Fibroblast of lung (primary cell): ENCODE measurements around the gene CMTM1. TPM values are rescaled to one million over a fixed set of nuclear protein-coding genes. Genes with fewer than 3 reads are reported as not detected.

ENCODE experiments used
- DNase-seq, 2 donors: peaks; one replicate each; pipeline versions ENCODE4 v3.0.0 to v3.0.0-alpha.2; 2010; ENCODE audit warnings: low read depth in 2 of 2
- H2AFZ ChIP-seq: 2 replicates; pipeline ENCODE4 v1.5.1; 2012; ENCODE audit warnings: low read length, control low read depth, inconsistent platforms
- H3K27ac ChIP-seq: 2 replicates; pipeline ENCODE4 v1.5.1; 2011; ENCODE audit warnings: low read length, control low read depth; ENCODE audit not compliant: insufficient read depth
- H3K27me3 ChIP-seq: 2 replicates; pipeline ENCODE4 v1.5.1; 2011; ENCODE audit warnings: mild to moderate bottlenecking, low read length; ENCODE audit not compliant: control insufficient read depth, insufficient read depth
- H3K36me3 ChIP-seq: 2 replicates; pipeline ENCODE4 v1.5.1; 2011; ENCODE audit warnings: low read length; ENCODE audit not compliant: control insufficient read depth, insufficient read depth
- H3K4me1 ChIP-seq: 2 replicates; pipeline ENCODE4 v1.5.1; 2011; ENCODE audit warnings: low read length; ENCODE audit not compliant: control insufficient read depth, insufficient read depth; ENCODE audit errors: extremely low read depth
- H3K4me2 ChIP-seq: 2 replicates; pipeline ENCODE4 v1.5.1; 2011; ENCODE audit warnings: low read length, control low read depth; ENCODE audit not compliant: insufficient read depth; ENCODE audit errors: extremely low read depth
- H3K4me3 ChIP-seq, 4 experiments: fragments of 200-600 bp in 1 of 4; sonication (generic) in 1 of 4; replicated peaks in 1 of 4; 2 replicates each; pipeline ENCODE4 v1.5.1; 2011 to 2016; ENCODE audit warnings: low read length in 4 of 4, low read depth in 3 of 4, mild to moderate bottlenecking in 3 of 4, control low read depth in 2 of 4, inconsistent platforms in 1 of 4, mixed read lengths in 1 of 4; ENCODE audit not compliant: insufficient read depth in 1 of 4; ENCODE audit errors: control extremely low read depth in 1 of 4
- H3K79me2 ChIP-seq: 2 replicates; pipeline ENCODE4 v1.5.1; 2012; ENCODE audit warnings: mild to moderate bottlenecking, low read length, inconsistent platforms; ENCODE audit not compliant: control insufficient read depth, insufficient read depth
- H3K9ac ChIP-seq: 2 replicates; pipeline ENCODE4 v1.5.1; 2011; ENCODE audit warnings: mild to moderate bottlenecking, low read length, control low read depth; ENCODE audit not compliant: insufficient read depth
- H3K9me3 ChIP-seq: 2 replicates; pipeline ENCODE4 v1.5.1; 2012; ENCODE audit warnings: low read depth, low read length; ENCODE audit not compliant: control insufficient read depth, insufficient read depth
- H4K20me1 ChIP-seq: 2 replicates; pipeline ENCODE4 v1.5.1; 2011; ENCODE audit warnings: low read length; ENCODE audit not compliant: control insufficient read depth, insufficient read depth; ENCODE audit errors: extremely low read depth
- CTCF ChIP-seq, 2 donors: IDR thresholded peaks in 1 of 2; conservative IDR thresholded peaks in 1 of 2; 1 replicate in 1 of 2; 2 replicates in 1 of 2; pipeline ENCODE4 v1.5.1; 2011 to 2012; ENCODE audit warnings: low read length in 2 of 2, control low read depth in 1 of 2, inconsistent platforms in 1 of 2, low read depth in 1 of 2, mild to moderate bottlenecking in 1 of 2
- EZH2 ChIP-seq: IDR thresholded peaks from 2 replicates; pipeline ENCODE4 v1.5.1; 2012; ENCODE audit warnings: low read length, control low read depth, mild to moderate bottlenecking; ENCODE audit errors: missing control alignments
- polyA plus RNA-seq, 2 donors: library from polyadenylated mRNA; depleted of rRNA in 1 of 2; stranded (reverse) in 1 of 2; unstranded in 1 of 2; fragments of >200 nt; gene quantifications; 2 replicates each; pipeline ENCODE4 v1.2.1, GENCODE V29; 2011 to 2012; ENCODE audit warnings: missing spikeins in 1 of 2
- total RNA-seq: library from RNA; depleted of rRNA; stranded (reverse); fragments of >200 nt; gene quantifications from 2 replicates; pipeline ENCODE4 v1.2.1, GENCODE V29; 2014

CMTM1 gene
- total and polyA plus RNA-seq, 2 donors (not counting 1 experiment from before 2014, with no cell fraction given), result 0.99 to 1.5 TPM

GRCh38 chr16:66568355-66568754, 2.1 kb downstream of the CMTM1 start:
- H3K4me3 ChIP-seq, result no peak overlapping the region
- peak; percentile 33 to 59 for DNase-seq
- H3K79me2 ChIP-seq, result no peaks in the 10 kb centered on the region
- H3K4me2 ChIP-seq, result no peak overlapping the region
- H3K9me3 ChIP-seq, result no peaks in the 10 kb centered on the region
- no peak for TF ChIP-seq CTCF (conservative IDR thresholded peaks at IDR 0.05 in 1 of 2, IDR thresholded peaks at IDR 0.05 in 1 of 2; ENCODE audit: low read depth in 1 of 2, low read length in 2 of 2)
- no peak for TF ChIP-seq EZH2
- H3K27ac ChIP-seq, result no peak overlapping the region
- H3K36me3 ChIP-seq, result peaks cover 7% of the 10 kb centered on the region
- no peaks in the 10 kb centered on the region for H3K27me3 ChIP-seq
- H3K9ac ChIP-seq, result no peak overlapping the region
- H3K4me1 ChIP-seq, result peaks cover 7% of the 10 kb centered on the region
- H2AFZ ChIP-seq, result no peak overlapping the region
- H4K20me1 ChIP-seq, result no peaks in the 10 kb centered on the region

GRCh38 chr16:66569131-66569530, 2.9 kb downstream of the CMTM1 start:
- Histone ChIP-seq H3K4me2 (no peak overlapping the region), H2AFZ (no peak overlapping the region), H3K9ac (no peak overlapping the region), H4K20me1 (no peaks in the 10 kb centered on the region), H3K4me3 (no peak overlapping the region), H3K79me2 (no peaks in the 10 kb centered on the region), H3K9me3 (no peaks in the 10 kb centered on the region), H3K36me3 (peaks cover 7% of the 10 kb centered on the region), H3K27ac (no peak overlapping the region), H3K4me1 (peaks cover 7% of the 10 kb centered on the region), H3K27me3 (no peaks in the 10 kb centered on the region)
- no peak for TF ChIP-seq EZH2
- TF ChIP-seq CTCF (conservative IDR thresholded peaks at IDR 0.05 in 1 of 2, IDR thresholded peaks at IDR 0.05 in 1 of 2; ENCODE audit: low read depth in 1 of 2, low read length in 2 of 2), result no peak
- DNase-seq, result peak; percentile 72 to 83

- H3K4me1 ChIP-seq, result peaks cover 7% of the 10 kb centered on the region
- no peaks in the 10 kb centered on the region for H3K9me3 ChIP-seq
- peaks cover 7% of the 10 kb centered on the region for H3K36me3 ChIP-seq
- no peak overlapping the region for H3K4me2 ChIP-seq
- H3K27me3 ChIP-seq, result no peaks in the 10 kb centered on the region
- DNase-seq, result peak; percentile 74 to 81
- H2AFZ ChIP-seq, result no peak overlapping the region
- no peak overlapping the region for H3K9ac ChIP-seq
- TF ChIP-seq EZH2 (no peak), CTCF (conservative IDR thresholded peaks at IDR 0.05 in 1 of 2, IDR thresholded peaks at IDR 0.05 in 1 of 2; ENCODE audit: low read depth in 1 of 2, low read length in 2 of 2) (no peak)
- H3K4me3 ChIP-seq, result no peak overlapping the region
- H3K27ac ChIP-seq, result no peak overlapping the region
- no peaks in the 10 kb centered on the region for H3K79me2 ChIP-seq
- no peaks in the 10 kb centered on the region for H4K20me1 ChIP-seq
Measured at GRCh38 chr16:66569827-66570405, 3.7 kb downstream of the CMTM1 start.
